Measurements from ENCODE around the gene TOR1AIP2. TPM values are rescaled to one million over a fixed set of nuclear protein-coding genes. Genes with fewer than 3 reads are reported as not detected.
A peak's percentile ranks its signal among the peaks of the same experiment; 100 is the strongest.

TOR1AIP2 gene
- total and polyA plus RNA-seq, 2 of the 13 experiments (the other 11 are each of a cell fraction or from before 2014, with no cell fraction given): 35.2 to 65.8 TPM

GRCh38 chr1:179816196-179816960, 61.2 kb downstream of the TOR1AIP2 start:
- POLR2A ChIA-PET: no interaction called here
- ATAC-seq: no peak

DNA sequence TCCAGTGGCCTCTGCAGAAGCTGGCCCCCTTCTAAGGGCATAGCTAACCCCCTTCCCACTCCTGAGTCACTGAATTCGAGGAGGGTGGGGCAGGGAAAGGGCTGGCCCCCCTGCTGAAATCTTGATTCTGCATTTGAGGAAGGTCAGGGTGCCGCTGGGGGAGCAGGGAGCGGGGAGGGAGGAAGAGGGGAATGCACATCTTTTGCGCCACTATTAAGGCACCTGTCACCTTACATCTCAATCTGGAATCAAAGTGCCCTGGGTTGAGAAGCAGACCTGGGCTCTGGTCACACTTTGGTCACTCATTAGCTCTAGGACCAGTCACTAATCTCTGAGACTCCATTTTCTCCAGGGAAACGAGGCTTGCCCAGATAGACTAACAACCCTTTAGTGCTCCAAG, 62.0 kb downstream of the TOR1AIP2 start:
- H3K79me2 ChIP-seq (ENCODE audit: insufficient read depth, low read length): no peaks in the 10 kb centered on the region
- H3K36me3 ChIP-seq (replicated peaks in 1 of 2; ENCODE audit: control insufficient read depth in 1 of 2, insufficient read depth in 2 of 2, low read length in 2 of 2): no peaks in the 10 kb centered on the region
- peaks cover 25 to 83% of the 10 kb centered on the region in 2 experiments for H3K27me3 ChIP-seq (ENCODE audit: control insufficient read depth in 1 of 2, insufficient read depth in 2 of 2, low read length in 2 of 2)
- no peak overlapping the region for H2AFZ ChIP-seq (ENCODE audit: low read length)
- no peaks in the 10 kb centered on the region for H4K20me1 ChIP-seq (ENCODE audit: insufficient read depth, low read length)
- POLR2A ChIA-PET: no interaction called here
- CTCF ChIA-PET (ENCODE audit: low intra/inter-chr PET ratio, low total read pairs): interaction anchor here (1.8 kb wide), 1 partner anchor 109 kb away, joined by 8 read pairs; no protein-coding TSS in a partner anchor
- no peaks in the 10 kb centered on the region for H3K9me3 ChIP-seq (ENCODE audit: low read length)
- WGBS (ENCODE audit: low lambda C conversion rate): 34% methylated on average over 5 of the region's 5 CpGs
- no peak overlapping the region for H3K27ac ChIP-seq (ENCODE audit: extremely low read length, insufficient read depth, low read length)
- DNase-seq (ENCODE audit: low spot score): no peak
- no peak for FAIRE-seq
- no peak for ATAC-seq
- in situ Hi-C loops (cut with HindIII; ENCODE audit: extremely low pct_ligation_motif_present, low pct_unique_long_range_greater_than_20kb) (loop anchor here (5.0 kb wide), 1 partner anchor 108 kb away; no protein-coding TSS in a partner anchor), intact Hi-C loops (cut with micrococcal nuclease; ENCODE audit: unreplicated experiment) (no loop called here)
- peak overlapping the region in 1 of 3 experiments; percentile 67; a peak in 1 of 6 replicates for H3K4me3 ChIP-seq (replicated peaks in 1 of 3; ENCODE audit: insufficient read depth in 1 of 3, low read depth in 2 of 3, low read length in 3 of 3)
- H3K4me1 ChIP-seq (ENCODE audit: insufficient read depth, low read length): peaks cover 20% of the 10 kb centered on the region
- no TSS peak for BruUV-seq (replicated peaks)
- TF ChIP-seq LCORL (IDR thresholded peaks at IDR 0.05) (no peak), LCORL (CRISPR knock-in tag; IDR thresholded peaks at IDR 0.05) (no peak), JUNB (CRISPR knock-in tag; IDR thresholded peaks at IDR 0.05; ENCODE audit: borderline replicate concordance) (no peak), PAXIP1 (CRISPR knock-in tag; conservative IDR thresholded peaks at IDR 0.05) (no peak), SRSF4 (IDR thresholded peaks at IDR 0.05; ENCODE audit: low read depth, low read length, poor library complexity, severe bottlenecking) (no peak)
- TF ChIP-seq, protein P1, sequence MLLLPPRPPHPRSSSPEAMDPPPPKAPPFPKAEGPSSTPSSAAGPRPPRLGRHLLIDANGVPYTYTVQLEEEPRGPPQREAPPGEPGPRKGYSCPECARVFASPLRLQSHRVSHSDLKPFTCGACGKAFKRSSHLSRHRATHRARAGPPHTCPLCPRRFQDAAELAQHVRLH (CRISPR knock-in tag; IDR thresholded peaks at IDR 0.05; ENCODE audit: borderline replicate concordance, low read depth): no peak
- no peak overlapping the region for H3K9ac ChIP-seq (ENCODE audit: insufficient read depth, low read depth, low read length)
- H3K4me2 ChIP-seq (ENCODE audit: low read depth, low read length): peak overlapping the region; percentile 97; the same call in 1 of the 2 replicates

More at GRCh38 chr1:179816196-179816960, 61.2 kb downstream of the TOR1AIP2 start:
- no peak for DNase-seq (ENCODE audit: low spot score)
- CTCF ChIA-PET (ENCODE audit: low intra/inter-chr PET ratio, low total read pairs): no interaction called here
- no peaks in the 10 kb centered on the region for H3K9me3 ChIP-seq (ENCODE audit: low read length)
- no TSS peak for BruUV-seq (replicated peaks)
- no peak overlapping the region for H3K27ac ChIP-seq (ENCODE audit: extremely low read length, insufficient read depth, low read length)
- no peak overlapping the region for H3K9ac ChIP-seq (ENCODE audit: insufficient read depth, low read depth, low read length)
- H3K79me2 ChIP-seq (ENCODE audit: insufficient read depth, low read length): no peaks in the 10 kb centered on the region
- no peak overlapping the region for H3K4me2 ChIP-seq (ENCODE audit: low read depth, low read length)
- peaks cover 25 to 78% of the 10 kb centered on the region in 2 experiments for H3K27me3 ChIP-seq (ENCODE audit: control insufficient read depth in 1 of 2, insufficient read depth in 2 of 2, low read length in 2 of 2)
- H2AFZ ChIP-seq (ENCODE audit: low read length): no peak overlapping the region
- TF ChIP-seq ZBTB20 (CRISPR knock-in tag; IDR thresholded peaks at IDR 0.05; ENCODE audit: borderline replicate concordance, low read depth) (no peak), FLYWCH1 (CRISPR knock-in tag; IDR thresholded peaks at IDR 0.05) (no peak), ARNT2 (CRISPR knock-in tag; IDR thresholded peaks at IDR 0.05; ENCODE audit: low read depth) (no peak), NCOA1 (CRISPR knock-in tag; IDR thresholded peaks at IDR 0.05) (no peak), ADNP (CRISPR knock-in tag; IDR thresholded peaks at IDR 0.05) (no peak), PAF1 (CRISPR knock-in tag; IDR thresholded peaks at IDR 0.05) (no peak), ASH2L (IDR thresholded peaks at IDR 0.05; ENCODE audit: insufficient read length, low read depth, low read length) (no peak)
- no peak overlapping the region for H3K4me3 ChIP-seq (replicated peaks in 1 of 3; ENCODE audit: insufficient read depth in 1 of 3, low read depth in 2 of 3, low read length in 3 of 3)
- intact Hi-C loops (cut with micrococcal nuclease; ENCODE audit: unreplicated experiment) (no loop called here), in situ Hi-C loops (cut with HindIII; ENCODE audit: extremely low pct_ligation_motif_present, low pct_unique_long_range_greater_than_20kb) (loop anchor here (5.0 kb wide), 1 partner anchor 109 kb away; no protein-coding TSS in a partner anchor)
- FAIRE-seq: no peak
- no peaks in the 10 kb centered on the region for H3K36me3 ChIP-seq (replicated peaks in 1 of 2; ENCODE audit: control insufficient read depth in 1 of 2, insufficient read depth in 2 of 2, low read length in 2 of 2)
- H3K4me1 ChIP-seq (ENCODE audit: insufficient read depth, low read length): peaks cover 20% of the 10 kb centered on the region
- WGBS (ENCODE audit: low lambda C conversion rate): 48% methylated on average over 10 of the region's 17 CpGs
- H4K20me1 ChIP-seq (ENCODE audit: insufficient read depth, low read length): no peaks in the 10 kb centered on the region

Measured in HepG2 (cell line).